Hepatocyte (in vitro differentiated cells): ENCODE data around the gene NMNAT2. TPM values are rescaled to one million over a fixed set of nuclear protein-coding genes. Genes with fewer than 3 reads are reported as not detected.
A peak's percentile ranks its signal among the peaks of the same experiment; 100 is the strongest.

ENCODE experiments used
- DNase-seq: peaks from one replicate; pipeline ENCODE4 v3.0.0-alpha.2; 2016; ENCODE audit warnings: low spot score
- H2AFZ ChIP-seq: fragments of 200-600 bp; sonication (generic); 2 replicates; pipeline ENCODE4 v1.6.0; 2016; ENCODE audit warnings: antibody characterized with exemption, mild to moderate bottlenecking
- H3K27ac ChIP-seq: fragments of 200-600 bp; sonication (generic); 2 replicates; pipeline ENCODE4 v1.5.1; 2016; ENCODE audit warnings: mild to moderate bottlenecking
- H3K27me3 ChIP-seq: fragments of 200-600 bp; sonication (generic); 2 replicates; pipeline ENCODE4 v1.6.1; 2016
- H3K36me3 ChIP-seq: fragments of 200-600 bp; sonication (generic); replicated peaks from 2 replicates; pipeline ENCODE4 v1.5.1; 2016; ENCODE audit warnings: low read depth; ENCODE audit not compliant: insufficient read depth
- H3K4me1 ChIP-seq: fragments of 200-600 bp; sonication (generic); 2 replicates; pipeline ENCODE4 v1.5.1; 2016; ENCODE audit warnings: mild to moderate bottlenecking, moderate library complexity; ENCODE audit not compliant: insufficient read depth
- H3K4me2 ChIP-seq: fragments of 200-600 bp; sonication (generic); 2 replicates; pipeline ENCODE4 v1.6.0; 2016
- H3K4me3 ChIP-seq: fragments of 200-600 bp; sonication (generic); 2 replicates; pipeline ENCODE4 v1.5.1; 2016; ENCODE audit warnings: mild to moderate bottlenecking
- H3K79me2 ChIP-seq: fragments of 200-600 bp; sonication (generic); 2 replicates; pipeline ENCODE4 v1.6.0; 2017; ENCODE audit warnings: mild to moderate bottlenecking
- H3K9me2 ChIP-seq: fragments of 200-600 bp; sonication (generic); replicated peaks from 2 replicates; pipeline ENCODE4 v1.6.0; 2017; ENCODE audit warnings: mild to moderate bottlenecking; ENCODE audit not compliant: insufficient read depth
- H3K9me3 ChIP-seq: fragments of 200-600 bp; sonication (generic); 2 replicates; pipeline ENCODE4 v1.5.1; 2016; ENCODE audit warnings: low read depth, mild to moderate bottlenecking
- H4K20me1 ChIP-seq: fragments of 200-600 bp; sonication (generic); 2 replicates; pipeline ENCODE4 v1.6.0; 2016; ENCODE audit warnings: mild to moderate bottlenecking; ENCODE audit not compliant: insufficient read depth, poor library complexity, severe bottlenecking
- EZH2 ChIP-seq: fragments of 200-600 bp; sonication (generic); IDR thresholded peaks from 2 replicates; pipeline ENCODE4 v1.6.1; 2016; ENCODE audit warnings: antibody characterized with exemption, mild to moderate bottlenecking, borderline replicate concordance
- EZH2phosphoT487 ChIP-seq: fragments of 200-600 bp; sonication (generic); IDR thresholded peaks from one replicate; pipeline ENCODE4 v1.6.1; 2018; ENCODE audit warnings: antibody characterized with exemption, mild to moderate bottlenecking, low read depth, moderate library complexity; ENCODE audit not compliant: unreplicated experiment, severe bottlenecking
- WGBS: methylation state at CpG from one replicate; pipeline ENCODE4 v1.1.6; 2016; ENCODE audit warnings: low lambda C conversion rate; ENCODE audit errors: missing lambda C conversion rate; 5-methylcytosine and 5-hydroxymethylcytosine counted together
- polyA plus RNA-seq: library from polyadenylated mRNA; unstranded; fragments of >200 nt; fragmentation: Nextera tagmentation; extraction: Ambion mirVana; gene quantifications from 2 replicates; pipeline ENCODE4 v1.2.1, GENCODE V29; 2016
- total RNA-seq: library from RNA; depleted of rRNA; stranded (reverse); fragments of >200 nt; gene quantifications from 2 replicates; pipeline ENCODE4 v1.2.3, GENCODE V29; 2014
- TF ChIP-seq, protein P1 (sequence below): fragments of 200-600 bp; sonication (generic); IDR thresholded peaks from 2 replicates; pipeline ENCODE4 v1.5.1; 2016; ENCODE audit warnings: antibody characterized with exemption, mild to moderate bottlenecking; ENCODE audit not compliant: poor library complexity

Gene NMNAT2
- total and polyA plus RNA-seq, 2 experiments from 2014 or later: 0.66 to 1.00 TPM

DNA sequence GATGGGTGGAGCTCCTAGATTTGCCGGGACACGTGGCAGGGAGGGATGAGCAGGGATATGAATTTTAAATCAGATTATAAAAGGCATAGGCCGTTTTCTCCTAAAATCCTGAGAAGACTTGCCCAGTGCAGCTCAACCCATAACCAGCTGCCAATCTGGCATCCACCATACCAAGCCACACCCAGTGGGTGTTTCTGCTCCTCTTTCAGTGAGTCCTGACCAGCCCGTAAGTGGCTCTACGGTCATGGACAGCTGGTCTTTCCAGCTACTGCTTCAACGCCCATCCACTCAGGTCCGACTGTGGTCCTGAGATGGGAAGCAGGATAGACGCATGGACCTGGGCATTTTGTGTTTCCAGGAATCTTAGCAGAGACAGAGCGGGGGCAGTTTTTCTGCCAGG lies 124.9 kb downstream of the NMNAT2 start:
- WGBS: 93% methylated on average over 9 of the region's 9 CpGs
- Histone ChIP-seq H3K4me1 (peaks cover 4% of the 10 kb centered on the region), H3K4me3 (no peak overlapping the region), H3K9me3 (no peaks in the 10 kb centered on the region), H4K20me1 (no peaks in the 10 kb centered on the region), H2AFZ (no peak overlapping the region), H3K4me2 (no peak overlapping the region), H3K79me2 (no peaks in the 10 kb centered on the region), H3K9me2 (no peaks in the 10 kb centered on the region), H3K36me3 (no peaks in the 10 kb centered on the region), H3K27ac (no peak overlapping the region), H3K27me3 (no peaks in the 10 kb centered on the region)
- no peak for DNase-seq
- TF ChIP-seq EZH2phosphoT487 (no peak), EZH2 (no peak)
- TF ChIP-seq, protein P1, sequence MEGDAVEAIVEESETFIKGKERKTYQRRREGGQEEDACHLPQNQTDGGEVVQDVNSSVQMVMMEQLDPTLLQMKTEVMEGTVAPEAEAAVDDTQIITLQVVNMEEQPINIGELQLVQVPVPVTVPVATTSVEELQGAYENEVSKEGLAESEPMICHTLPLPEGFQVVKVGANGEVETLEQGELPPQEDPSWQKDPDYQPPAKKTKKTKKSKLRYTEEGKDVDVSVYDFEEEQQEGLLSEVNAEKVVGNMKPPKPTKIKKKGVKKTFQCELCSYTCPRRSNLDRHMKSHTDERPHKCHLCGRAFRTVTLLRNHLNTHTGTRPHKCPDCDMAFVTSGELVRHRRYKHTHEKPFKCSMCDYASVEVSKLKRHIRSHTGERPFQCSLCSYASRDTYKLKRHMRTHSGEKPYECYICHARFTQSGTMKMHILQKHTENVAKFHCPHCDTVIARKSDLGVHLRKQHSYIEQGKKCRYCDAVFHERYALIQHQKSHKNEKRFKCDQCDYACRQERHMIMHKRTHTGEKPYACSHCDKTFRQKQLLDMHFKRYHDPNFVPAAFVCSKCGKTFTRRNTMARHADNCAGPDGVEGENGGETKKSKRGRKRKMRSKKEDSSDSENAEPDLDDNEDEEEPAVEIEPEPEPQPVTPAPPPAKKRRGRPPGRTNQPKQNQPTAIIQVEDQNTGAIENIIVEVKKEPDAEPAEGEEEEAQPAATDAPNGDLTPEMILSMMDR: no peak

DNA sequence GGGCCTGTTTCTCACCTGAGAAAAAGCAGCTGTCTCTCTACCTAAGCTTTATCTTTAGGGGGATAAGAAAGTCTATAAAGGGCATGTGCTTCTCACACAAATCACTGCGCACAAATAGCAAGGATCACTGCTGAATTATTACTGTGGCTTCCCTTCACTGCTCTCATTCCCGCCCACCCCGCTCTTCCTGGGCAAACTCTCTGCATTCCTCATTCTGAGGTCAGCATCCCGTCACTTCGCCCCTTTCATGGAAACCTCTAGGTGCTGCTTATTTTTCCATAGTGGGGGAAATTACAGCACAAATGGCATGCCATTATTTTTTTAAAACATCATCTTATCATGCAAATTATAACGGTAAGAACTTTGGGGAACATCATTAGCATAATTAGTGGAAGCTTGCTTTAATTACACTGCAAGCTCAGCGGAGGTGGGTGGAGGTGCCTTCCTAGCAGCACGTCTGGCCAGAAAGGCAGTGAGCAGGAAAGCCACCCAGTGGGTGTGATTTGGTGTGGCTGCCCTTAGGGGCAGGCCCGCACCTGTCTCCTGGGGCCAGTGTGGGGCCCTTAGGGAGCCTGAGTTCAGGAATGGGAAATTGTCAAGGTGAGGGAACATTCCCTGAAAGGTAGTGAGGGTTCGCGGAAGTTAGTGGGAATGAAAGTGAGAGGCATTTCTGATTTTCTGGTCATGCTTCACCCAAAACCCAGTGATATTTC lies 126.2 kb downstream of the NMNAT2 start:
- Histone ChIP-seq H3K9me2 (no peaks in the 10 kb centered on the region), H3K4me2 (no peak overlapping the region), H3K27me3 (no peaks in the 10 kb centered on the region), H2AFZ (no peak overlapping the region), H3K36me3 (no peaks in the 10 kb centered on the region), H3K4me3 (no peak overlapping the region), H3K4me1 (peaks cover 4% of the 10 kb centered on the region), H4K20me1 (no peaks in the 10 kb centered on the region), H3K27ac (no peak overlapping the region), H3K9me3 (no peaks in the 10 kb centered on the region), H3K79me2 (no peaks in the 10 kb centered on the region)
- TF ChIP-seq EZH2 (no peak), EZH2phosphoT487 (no peak)
- peak; percentile 45 for DNase-seq
- 63% methylated on average over 11 of the region's 11 CpGs for WGBS

DNA sequence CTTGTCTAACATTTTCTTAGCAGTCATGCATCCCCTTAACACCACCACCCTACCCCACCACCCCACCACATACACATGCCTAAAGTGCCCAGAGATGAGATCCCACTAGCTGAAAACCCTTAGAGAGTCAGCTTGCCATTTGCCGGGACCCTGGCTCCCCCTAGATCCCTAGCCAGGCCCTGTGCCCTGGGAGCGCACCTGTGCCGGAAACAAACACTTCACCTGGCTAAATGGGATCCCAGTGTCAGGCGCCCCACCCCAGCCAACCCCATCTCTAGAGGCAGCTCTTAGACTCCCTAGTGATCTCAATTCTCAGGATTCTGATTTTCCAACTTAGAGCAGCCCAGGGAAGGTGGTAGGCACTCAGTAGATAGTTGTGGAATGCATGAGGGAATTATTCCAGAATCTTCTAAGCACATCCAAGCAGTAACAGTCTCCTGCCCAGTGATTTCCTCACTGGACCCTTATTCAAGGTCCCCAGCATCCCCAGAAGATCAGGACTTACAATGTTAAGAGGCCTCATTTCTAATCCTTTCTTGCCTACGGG lies 126.9 kb downstream of the NMNAT2 start:
- WGBS: 83% methylated on average over 5 of the region's 5 CpGs
- no peak overlapping the region for H3K4me3 ChIP-seq
- H3K27ac ChIP-seq: no peak overlapping the region
- no peaks in the 10 kb centered on the region for H4K20me1 ChIP-seq
- H3K9me3 ChIP-seq: no peaks in the 10 kb centered on the region
- H2AFZ ChIP-seq: no peak overlapping the region
- H3K4me1 ChIP-seq: peaks cover 4% of the 10 kb centered on the region
- no peaks in the 10 kb centered on the region for H3K27me3 ChIP-seq
- TF ChIP-seq, protein P1: no peak
- TF ChIP-seq EZH2phosphoT487: no peak
- no peak for TF ChIP-seq EZH2
- H3K4me2 ChIP-seq: no peak overlapping the region
- no peaks in the 10 kb centered on the region for H3K79me2 ChIP-seq
- no peaks in the 10 kb centered on the region for H3K9me2 ChIP-seq
- DNase-seq: no peak
- no peaks in the 10 kb centered on the region for H3K36me3 ChIP-seq

DNA sequence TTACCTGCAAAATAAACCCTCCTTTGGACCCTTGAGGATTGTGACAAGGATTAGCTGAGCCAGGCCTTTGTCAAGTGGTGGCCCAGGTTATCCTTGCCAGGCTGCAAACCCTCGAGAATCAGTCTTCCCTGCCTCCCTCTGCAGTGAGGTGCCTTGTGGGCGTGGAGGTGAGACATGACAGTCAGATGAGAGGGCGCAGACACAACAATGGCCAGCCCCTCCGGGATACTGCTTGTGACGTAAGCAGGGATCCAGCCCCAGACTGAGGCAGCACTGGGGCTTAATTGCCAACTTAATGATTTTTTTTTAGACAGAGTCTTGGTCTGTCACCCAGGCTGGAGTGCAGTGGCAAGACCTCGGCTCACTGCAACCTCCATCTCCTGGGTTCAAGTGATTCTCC lies 127.6 kb downstream of the NMNAT2 start:
- H3K4me3 ChIP-seq: no peak overlapping the region
- H3K4me2 ChIP-seq: no peak overlapping the region
- WGBS: 83% methylated on average over 6 of the region's 6 CpGs
- no peak overlapping the region for H2AFZ ChIP-seq
- no peaks in the 10 kb centered on the region for H3K79me2 ChIP-seq
- H3K9me2 ChIP-seq: no peaks in the 10 kb centered on the region
- no peaks in the 10 kb centered on the region for H3K9me3 ChIP-seq
- no peak for DNase-seq
- peaks cover 4% of the 10 kb centered on the region for H3K4me1 ChIP-seq
- H3K27ac ChIP-seq: no peak overlapping the region
- H3K36me3 ChIP-seq: no peaks in the 10 kb centered on the region
- no peaks in the 10 kb centered on the region for H3K27me3 ChIP-seq
- TF ChIP-seq, protein P1: no peak
- TF ChIP-seq EZH2phosphoT487: no peak
- no peak for TF ChIP-seq EZH2
- no peaks in the 10 kb centered on the region for H4K20me1 ChIP-seq
